ENCODE measurements around the gene BBS4.

- TF ChIP-seq RAD21 (IDR thresholded peaks at IDR 0.05; ENCODE audit: low read length) (no peak), POLR2A (IDR thresholded peaks at IDR 0.05; ENCODE audit: low read depth, low read length) (no peak), CTCF (conservative IDR thresholded peaks at IDR 0.05; ENCODE audit: low read depth, low read length) (no peak), RCOR1 (IDR thresholded peaks at IDR 0.05; ENCODE audit: insufficient replicate concordance, low read length) (no peak), CEBPB (IDR thresholded peaks at IDR 0.05; ENCODE audit: low read depth, low read length) (no peak), USF2 (IDR thresholded peaks at IDR 0.05; ENCODE audit: low read depth, low read length) (no peak), BHLHE40 (IDR thresholded peaks at IDR 0.05; ENCODE audit: low read depth, low read length) (no peak)
Measured at GRCh38 chr15:72688697-72689096, 2.7 kb downstream of the BBS4 start.
